GM21529 (cell line): Measurements from ENCODE around the gene KLHL36.
A peak's percentile ranks its signal among the peaks of the same experiment; 100 is the strongest.
"Not testable (repeated sequence)": the region's sequence is repeated elsewhere in the genome, so short reads cannot be mapped to it uniquely, and the experiment has no call there.

Experiments
- ATAC-seq: cut with Tn5 transposase; IDR thresholded peaks from one replicate; pipeline ENCODE4 v1.9.1; 2021; ENCODE audit not compliant: unreplicated experiment

KLHL36 gene

GRCh38 chr16:84690088-84690819 lies 41.9 kb downstream of the KLHL36 start:
- ATAC-seq, result no peak

- no peak for ATAC-seq
These were observed 44.3 kb downstream of the KLHL36 start for GRCh38 chr16:84692451-84693214.

- not testable (repeated sequence) for ATAC-seq
These were observed 45.6 kb downstream of the KLHL36 start for GRCh38 chr16:84693869-84694268.

GRCh38 chr16:84694980-84695379 lies 46.7 kb downstream of the KLHL36 start:
- ATAC-seq, result no peak

GRCh38 chr16:84699147-84699711 lies 50.9 kb downstream of the KLHL36 start:
- ATAC-seq, result no peak

GRCh38 chr16:84699712-84700445 lies 51.6 kb downstream of the KLHL36 start, which contains the start of gene USP10:
Gene USP10, plus strand, starts transcription at chr16:84700000. Its CDS starts 91 bp downstream, at chr16:84700091.
- ATAC-seq, result peak; percentile 75

- peak; percentile 36 for ATAC-seq
These were observed 52.4 kb downstream of the KLHL36 start for GRCh38 chr16:84700446-84701300.

GRCh38 chr16:84703681-84704080 lies 55.4 kb downstream of the KLHL36 start:
- ATAC-seq, result no peak

GRCh38 chr16:84704253-84704652 lies 55.9 kb downstream of the KLHL36 start:
- ATAC-seq, result no peak

- no peak for ATAC-seq
These were observed 58.5 kb downstream of the KLHL36 start for GRCh38 chr16:84706856-84707255.

GRCh38 chr16:84709609-84710008 lies 61.3 kb downstream of the KLHL36 start:
- no peak for ATAC-seq

- no peak for ATAC-seq
These were observed 62.4 kb downstream of the KLHL36 start for GRCh38 chr16:84710686-84711085.
